ENCODE data around the gene TMUB1. TPM values are rescaled to one million over a fixed set of nuclear protein-coding genes. Genes with fewer than 3 reads are reported as not detected.

The TMUB1 gene
- total and polyA plus RNA-seq, 12 donors: 5.2 to 152 (median 43.4) TPM

- TF ChIP-seq POLR2A (IDR thresholded peaks at IDR 0.05) (peak in 1 of 2 donors; percentile 10), CTCF (IDR thresholded peaks at IDR 0.05) (peak in 2 of 6 experiments; percentile 36 to 37)
- Histone ChIP-seq H3K4me1 (replicated peaks in 1 of 2) (peaks cover 31 to 63% of the 10 kb centered on the region in 2 donors), H3K4me3 (peak overlapping the region; percentile 29 to 85 (median 51)), H3K27ac (peak overlapping the region; percentile 21 to 94 (median 76)), H3K36me3 (replicated peaks in 1 of 2) (no peaks in the 10 kb centered on the region), H3K27me3 (no peaks in the 10 kb centered on the region), H3K9me3 (replicated peaks in 1 of 3) (no peaks in the 10 kb centered on the region)
- DNase-seq: peak; percentile 61 to 74 (median 68)
- intact Hi-C loops (cut with DNase I): no loop called here
- WGBS, 4 donors: 0 to 1% (median 1%) methylated on average over 4 to 70 of the region's 70 CpGs; no CpG with 5 or more reads in 1 of the 4 donors
These were observed 4.1 kb upstream of the TMUB1 start for GRCh38 chr7:151087245-151088018.

DNA sequence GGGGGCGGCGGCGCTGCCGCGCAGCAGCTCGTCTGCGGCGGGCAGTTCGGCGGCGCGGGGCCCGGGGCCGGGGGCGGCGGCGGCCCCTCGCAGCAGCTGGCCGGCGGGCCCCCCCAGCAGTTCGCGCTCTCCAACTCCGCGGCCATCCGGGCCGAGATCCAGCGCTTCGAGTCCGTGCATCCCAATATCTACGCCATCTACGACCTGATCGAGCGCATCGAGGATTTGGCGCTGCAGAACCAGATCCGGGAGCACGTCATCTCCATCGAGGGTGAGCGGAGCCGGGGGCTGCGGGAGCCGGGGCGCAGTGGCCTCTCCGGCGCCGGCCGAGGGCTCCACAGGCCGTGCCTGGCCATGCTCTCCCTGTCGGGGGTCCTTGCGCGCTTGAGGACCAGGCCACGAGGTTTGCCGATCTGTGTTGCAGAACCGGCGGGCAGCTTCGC is 3.5 kb upstream of the TMUB1 start:
- Histone ChIP-seq H3K9me3 (replicated peaks in 1 of 3) (no peaks in the 10 kb centered on the region), H3K27me3 (no peaks in the 10 kb centered on the region), H3K4me3 (peak overlapping the region; percentile 29 to 85 (median 51)), H3K36me3 (replicated peaks in 1 of 2) (no peaks in the 10 kb centered on the region), H3K4me1 (replicated peaks in 1 of 2) (peaks cover 37 to 70% of the 10 kb centered on the region in 2 donors), H3K27ac (peak overlapping the region; percentile 21 to 94 (median 76))
- intact Hi-C loops (cut with DNase I): no loop called here
- WGBS, 4 donors: 0% methylated on average over 41 to 43 of the region's 56 CpGs; no CpG with 5 or more reads in 2 of the 4 donors
- TF ChIP-seq POLR2A (IDR thresholded peaks at IDR 0.05): no peak
- no peak for TF ChIP-seq CTCF (IDR thresholded peaks at IDR 0.05)
- peak in 5 of 7 donors; percentile 45 to 73 (median 52) for DNase-seq

GRCh38 chr7:151085691-151086620 is 2.7 kb upstream of the TMUB1 start, which contains the start of gene AGAP3:
Gene AGAP3, plus strand, starts transcription at chr7:151086475. Its CDS starts 267 bp downstream, at chr7:151086742.
- WGBS, 4 donors: 0 to 1% (median 0%) methylated on average over 6 to 80 of the region's 84 CpGs
- H3K27ac ChIP-seq: peak within 1 kb of the TSS; percentile 75 to 95 (median 79)
- H3K36me3 ChIP-seq (replicated peaks in 1 of 2): no peaks in the 10 kb centered on the region
- no peaks in the 10 kb centered on the region for H3K9me3 ChIP-seq (replicated peaks in 1 of 3)
- peak; percentile 91 to 95 (median 91) for DNase-seq
- TF ChIP-seq POLR2A (IDR thresholded peaks at IDR 0.05) (peak; percentile 40 to 85), CTCF (IDR thresholded peaks at IDR 0.05) (peak in 1 of 6 experiments; percentile 4)
- peaks cover 46 to 71% of the 10 kb centered on the region in 2 donors for H3K4me1 ChIP-seq (replicated peaks in 1 of 2)
- H3K27me3 ChIP-seq: no peaks in the 10 kb centered on the region
- intact Hi-C loops (cut with DNase I): no loop called here
- H3K4me3 ChIP-seq: peak within 1 kb of the TSS; percentile 29 to 85 (median 51)

- intact Hi-C loops (cut with DNase I): no loop called here
- peak in 4 of 7 donors; percentile 46 to 77 (median 60) for DNase-seq
These were observed 2.0 kb upstream of the TMUB1 start for GRCh38 chr7:151085329-151085690.

More at GRCh38 chr7:151085329-151085690, 2.0 kb upstream of the TMUB1 start:
- 17 to 25% (median 20%) methylated on average over 5 of the region's 5 CpGs for WGBS, 4 donors
- Histone ChIP-seq H3K27ac (peak overlapping the region; percentile 70 to 95 (median 79)), H3K4me3 (no peak overlapping the region), H3K27me3 (no peaks in the 10 kb centered on the region), H3K36me3 (replicated peaks in 1 of 2) (no peaks in the 10 kb centered on the region), H3K9me3 (replicated peaks in 1 of 3) (no peaks in the 10 kb centered on the region), H3K4me1 (replicated peaks in 1 of 2) (peaks cover 47 to 67% of the 10 kb centered on the region in 2 donors)
- TF ChIP-seq CTCF (IDR thresholded peaks at IDR 0.05): no peak
- no peak for TF ChIP-seq POLR2A (IDR thresholded peaks at IDR 0.05)
